Neutrophil (primary cell): ENCODE data around the gene PRPSAP2.

Experiments used
- H3K27ac ChIP-seq: fragments of 200-600 bp; sonication (generic); 2 replicates; pipeline ENCODE4 v1.5.1; 2016; ENCODE audit warnings: mild to moderate bottlenecking, moderate library complexity
- H3K27me3 ChIP-seq: fragments of 200-600 bp; sonication (generic); 2 replicates; pipeline ENCODE4 v1.6.0; 2016; ENCODE audit warnings: mild to moderate bottlenecking
- H3K36me3 ChIP-seq: fragments of 200-600 bp; sonication (generic); 2 replicates; pipeline ENCODE4 v1.5.1; 2017
- H3K4me1 ChIP-seq, 2 experiments: fragments of 200-600 bp in 1 of 2; sonication (generic) in 1 of 2; 1 replicate in 1 of 2; 2 replicates in 1 of 2; pipeline versions ENCODE4 v1.5.1 to v1.6.1; 2013 to 2016; ENCODE audit warnings: low read depth in 1 of 2, low read length in 1 of 2, mild to moderate bottlenecking in 1 of 2, moderate library complexity in 1 of 2; ENCODE audit not compliant: control insufficient read depth in 1 of 2, insufficient read depth in 1 of 2
- H3K4me3 ChIP-seq, 2 experiments: fragments of 200-600 bp in 1 of 2; sonication (generic) in 1 of 2; 1 replicate in 1 of 2; 2 replicates in 1 of 2; pipeline ENCODE4 v1.5.1; 2013 to 2016; ENCODE audit warnings: low read depth in 1 of 2, low read length in 1 of 2, mild to moderate bottlenecking in 1 of 2, moderate library complexity in 1 of 2
- H3K9me3 ChIP-seq: fragments of 200-600 bp; sonication (generic); 2 replicates; pipeline ENCODE4 v1.5.1; 2016
- TF ChIP-seq, protein P1 (sequence below): fragments of 200-600 bp; sonication (generic); IDR thresholded peaks from 2 replicates; pipeline ENCODE4 v1.5.1; 2016; ENCODE audit warnings: antibody characterized with exemption

The PRPSAP2 gene

DNA sequence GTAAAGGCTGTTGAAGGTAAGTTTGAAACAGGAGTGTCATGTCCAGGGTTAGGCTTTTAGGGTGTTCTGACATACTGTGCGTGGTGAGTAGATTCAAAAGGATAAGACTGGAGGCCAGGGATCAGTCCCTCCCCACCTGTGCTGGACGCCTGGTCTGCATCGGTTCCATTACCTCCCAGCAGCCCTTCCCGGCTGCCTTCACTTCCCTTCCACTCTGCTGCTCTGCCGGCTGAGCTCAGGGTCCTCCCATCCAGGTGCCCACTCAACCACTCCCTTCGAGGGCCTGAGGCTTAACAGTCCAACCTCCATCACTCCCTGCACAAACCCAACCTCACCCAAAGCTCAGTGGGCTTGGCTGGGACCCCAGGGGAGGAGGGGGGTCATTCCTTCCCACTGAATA is 89.9 kb downstream of the PRPSAP2 start:
- H3K36me3 ChIP-seq = no peaks in the 10 kb centered on the region
- TF ChIP-seq, protein P1, sequence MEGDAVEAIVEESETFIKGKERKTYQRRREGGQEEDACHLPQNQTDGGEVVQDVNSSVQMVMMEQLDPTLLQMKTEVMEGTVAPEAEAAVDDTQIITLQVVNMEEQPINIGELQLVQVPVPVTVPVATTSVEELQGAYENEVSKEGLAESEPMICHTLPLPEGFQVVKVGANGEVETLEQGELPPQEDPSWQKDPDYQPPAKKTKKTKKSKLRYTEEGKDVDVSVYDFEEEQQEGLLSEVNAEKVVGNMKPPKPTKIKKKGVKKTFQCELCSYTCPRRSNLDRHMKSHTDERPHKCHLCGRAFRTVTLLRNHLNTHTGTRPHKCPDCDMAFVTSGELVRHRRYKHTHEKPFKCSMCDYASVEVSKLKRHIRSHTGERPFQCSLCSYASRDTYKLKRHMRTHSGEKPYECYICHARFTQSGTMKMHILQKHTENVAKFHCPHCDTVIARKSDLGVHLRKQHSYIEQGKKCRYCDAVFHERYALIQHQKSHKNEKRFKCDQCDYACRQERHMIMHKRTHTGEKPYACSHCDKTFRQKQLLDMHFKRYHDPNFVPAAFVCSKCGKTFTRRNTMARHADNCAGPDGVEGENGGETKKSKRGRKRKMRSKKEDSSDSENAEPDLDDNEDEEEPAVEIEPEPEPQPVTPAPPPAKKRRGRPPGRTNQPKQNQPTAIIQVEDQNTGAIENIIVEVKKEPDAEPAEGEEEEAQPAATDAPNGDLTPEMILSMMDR = no peak
- no peak overlapping the region for H3K4me3 ChIP-seq
- no peaks in the 10 kb centered on the region for H3K4me1 ChIP-seq
- no peaks in the 10 kb centered on the region for H3K9me3 ChIP-seq
- no peak overlapping the region for H3K27ac ChIP-seq
- H3K27me3 ChIP-seq = peaks cover 13% of the 10 kb centered on the region

DNA sequence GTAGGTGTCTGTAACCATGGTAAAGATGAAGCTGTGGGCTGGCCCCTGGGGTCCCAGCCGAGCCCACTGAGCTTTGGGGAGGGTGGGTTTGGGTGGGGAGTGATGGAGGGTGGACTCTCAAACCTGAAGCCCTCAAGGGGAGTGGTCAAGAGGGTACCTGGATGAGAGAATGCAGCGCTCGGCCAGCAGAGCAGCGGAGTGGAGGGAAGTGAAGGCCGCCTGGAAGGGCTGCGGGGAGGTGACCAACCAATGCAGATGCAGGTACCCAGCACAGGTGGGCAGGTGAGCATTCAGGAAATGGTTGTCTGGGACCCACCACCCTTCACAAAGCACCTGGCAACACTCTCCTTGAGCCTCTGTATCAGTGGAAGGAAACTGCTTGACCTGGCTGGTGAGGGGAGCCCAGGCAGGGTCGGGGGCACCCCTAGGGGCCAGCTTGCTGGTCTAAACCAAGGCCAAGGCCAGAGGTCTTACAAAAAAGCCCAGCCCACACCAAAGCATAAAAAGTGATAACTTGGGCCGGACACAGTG is 90.6 kb downstream of the PRPSAP2 start:
- H3K36me3 ChIP-seq = no peaks in the 10 kb centered on the region

DNA sequence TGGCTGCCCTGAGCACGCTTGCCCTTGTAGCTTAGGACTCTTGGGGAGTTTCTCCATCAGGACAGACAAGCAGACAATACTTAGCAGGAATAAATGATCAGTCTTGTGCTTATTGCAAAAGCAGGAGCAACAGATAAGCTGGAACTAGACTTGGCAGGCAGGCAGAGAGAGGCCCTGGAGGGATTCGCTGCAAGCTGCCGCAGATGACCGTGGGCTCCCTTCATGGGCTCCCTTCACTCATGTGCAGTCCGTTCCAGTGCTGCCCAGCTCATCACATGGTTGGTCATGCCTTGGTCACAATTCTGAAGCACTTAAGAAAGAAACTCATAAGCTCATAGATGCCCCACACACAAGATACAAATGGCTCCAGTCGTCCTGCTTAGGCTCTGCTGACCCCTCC is 91.6 kb downstream of the PRPSAP2 start:
- Histone ChIP-seq H3K4me3 (no peak overlapping the region), H3K4me1 (no peaks in the 10 kb centered on the region), H3K27ac (no peak overlapping the region), H3K9me3 (no peaks in the 10 kb centered on the region), H3K36me3 (no peaks in the 10 kb centered on the region), H3K27me3 (peaks cover 13% of the 10 kb centered on the region)
- TF ChIP-seq, protein P1 = no peak

More for the DNA sequence above, 90.6 kb downstream of the PRPSAP2 start:
- Histone ChIP-seq H3K27ac (no peak overlapping the region), H3K4me3 (no peak overlapping the region), H3K27me3 (peaks cover 13% of the 10 kb centered on the region), H3K9me3 (no peaks in the 10 kb centered on the region), H3K4me1 (no peaks in the 10 kb centered on the region)
- TF ChIP-seq, protein P1 = no peak

DNA sequence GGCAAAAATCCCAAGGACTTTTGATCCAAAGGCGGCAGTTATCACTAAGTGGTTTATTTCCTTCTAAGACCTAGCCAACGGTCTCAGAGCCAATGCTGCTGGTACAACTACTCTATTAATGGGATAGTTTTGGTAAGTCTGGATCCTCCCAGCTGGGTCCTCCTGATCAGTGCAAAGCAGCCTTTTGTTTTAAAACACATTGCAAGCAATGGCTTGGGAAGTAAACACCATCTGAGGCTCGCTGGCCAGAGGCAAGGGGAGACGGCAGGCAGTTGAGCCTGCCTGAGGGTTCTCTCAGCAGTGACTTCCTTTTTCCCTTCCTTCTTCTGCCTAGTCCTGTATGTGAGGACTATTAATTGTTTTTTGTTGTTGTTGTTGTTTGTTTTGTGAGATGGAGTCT is 92.4 kb downstream of the PRPSAP2 start:
- H3K27me3 ChIP-seq = peaks cover 13% of the 10 kb centered on the region
- no peak overlapping the region for H3K4me3 ChIP-seq
- H3K27ac ChIP-seq = no peak overlapping the region
- no peaks in the 10 kb centered on the region for H3K36me3 ChIP-seq
- H3K9me3 ChIP-seq = no peaks in the 10 kb centered on the region
- TF ChIP-seq, protein P1 = no peak
- H3K4me1 ChIP-seq = no peaks in the 10 kb centered on the region

DNA sequence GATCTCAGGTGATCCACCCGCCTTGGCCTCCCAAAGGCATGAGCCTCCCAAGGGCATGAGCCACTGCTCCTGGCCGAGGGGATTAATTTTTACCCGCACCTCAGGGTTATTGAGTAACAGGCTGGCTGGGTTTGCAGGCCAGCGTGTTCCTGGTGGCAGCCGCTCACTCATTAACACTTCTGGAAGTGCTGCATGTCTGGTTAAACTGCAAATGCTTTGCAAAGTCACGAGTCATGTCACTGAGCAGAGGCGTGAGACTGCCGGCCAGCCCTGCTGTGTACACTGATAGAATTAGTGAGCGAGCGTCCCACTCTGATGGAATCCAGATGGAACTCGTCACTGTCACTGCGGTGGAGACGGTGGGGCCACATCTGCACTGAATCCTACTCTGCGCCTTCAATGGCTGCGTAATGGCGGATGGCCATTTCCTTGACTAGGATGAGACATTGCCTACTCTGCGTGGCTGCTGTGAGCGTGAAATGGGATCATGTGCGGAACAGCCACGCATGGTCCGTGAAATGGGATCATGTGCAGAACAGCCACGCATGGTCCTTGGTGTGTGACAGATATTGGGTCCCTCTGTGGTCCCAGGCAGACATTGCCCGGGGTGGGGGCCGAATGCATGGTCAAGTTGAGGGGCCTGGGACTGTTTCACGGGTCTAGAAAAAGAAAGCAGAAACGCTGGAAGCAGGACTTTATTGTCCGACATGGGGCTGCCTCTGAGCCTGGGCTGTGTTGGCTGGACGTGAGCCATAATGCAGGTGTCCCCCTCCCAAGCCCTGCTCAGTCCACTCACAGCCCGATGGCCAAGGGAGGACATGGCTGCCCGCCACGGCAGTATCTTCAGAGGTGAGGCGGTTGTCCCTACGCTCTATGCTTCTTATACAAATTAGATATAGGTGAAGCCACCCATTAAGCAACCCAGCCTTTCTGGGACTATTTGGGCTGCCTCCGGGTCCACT is 93.3 kb downstream of the PRPSAP2 start:
- Histone ChIP-seq H3K27ac (no peak overlapping the region), H3K9me3 (no peaks in the 10 kb centered on the region), H3K27me3 (peaks cover 8% of the 10 kb centered on the region), H3K4me1 (no peaks in the 10 kb centered on the region), H3K4me3 (no peak overlapping the region), H3K36me3 (no peaks in the 10 kb centered on the region)
- TF ChIP-seq, protein P1 = no peak
